MM.1S (cell line): Measurements from ENCODE around the gene NELFB.

Source experiments
- CTCF ChIP-seq: fragments of 300-600 bp; sonication (generic); IDR thresholded peaks from 2 replicates; pipeline ENCODE4 v1.5.1; 2016; ENCODE audit warnings: antibody characterized with exemption, low read length, mixed read lengths
- EZH2 ChIP-seq: fragments of 300-600 bp; sonication (generic); optimal IDR thresholded peaks from 2 replicates; pipeline ENCODE3; 2017; ENCODE audit warnings: low read depth, mild to moderate bottlenecking, antibody characterized with exemption, low read length, mixed read lengths
- EZH2phosphoT487 ChIP-seq: fragments of 300-600 bp; sonication (generic); IDR thresholded peaks from 2 replicates; pipeline ENCODE4 v1.6.1; 2018; ENCODE audit warnings: antibody characterized with exemption, low read length

GRCh38 chr9:137229903-137230704 is 25.0 kb upstream of the NELFB start:
- TF ChIP-seq EZH2 (no peak), CTCF (no peak), EZH2phosphoT487 (no peak)
